ENCODE results near the gene CLIP3. TPM values are rescaled to one million over a fixed set of nuclear protein-coding genes. Genes with fewer than 3 reads are reported as not detected.
A peak's percentile ranks its signal among the peaks of the same experiment; 100 is the strongest.
"Not testable (repeated sequence)": the region's sequence is repeated elsewhere in the genome, so short reads cannot be mapped to it uniquely, and the experiment has no call there.

CLIP3 gene
- total RNA-seq, 2 experiments from 2014 or later = 1.4 to 2.2 TPM

DNA sequence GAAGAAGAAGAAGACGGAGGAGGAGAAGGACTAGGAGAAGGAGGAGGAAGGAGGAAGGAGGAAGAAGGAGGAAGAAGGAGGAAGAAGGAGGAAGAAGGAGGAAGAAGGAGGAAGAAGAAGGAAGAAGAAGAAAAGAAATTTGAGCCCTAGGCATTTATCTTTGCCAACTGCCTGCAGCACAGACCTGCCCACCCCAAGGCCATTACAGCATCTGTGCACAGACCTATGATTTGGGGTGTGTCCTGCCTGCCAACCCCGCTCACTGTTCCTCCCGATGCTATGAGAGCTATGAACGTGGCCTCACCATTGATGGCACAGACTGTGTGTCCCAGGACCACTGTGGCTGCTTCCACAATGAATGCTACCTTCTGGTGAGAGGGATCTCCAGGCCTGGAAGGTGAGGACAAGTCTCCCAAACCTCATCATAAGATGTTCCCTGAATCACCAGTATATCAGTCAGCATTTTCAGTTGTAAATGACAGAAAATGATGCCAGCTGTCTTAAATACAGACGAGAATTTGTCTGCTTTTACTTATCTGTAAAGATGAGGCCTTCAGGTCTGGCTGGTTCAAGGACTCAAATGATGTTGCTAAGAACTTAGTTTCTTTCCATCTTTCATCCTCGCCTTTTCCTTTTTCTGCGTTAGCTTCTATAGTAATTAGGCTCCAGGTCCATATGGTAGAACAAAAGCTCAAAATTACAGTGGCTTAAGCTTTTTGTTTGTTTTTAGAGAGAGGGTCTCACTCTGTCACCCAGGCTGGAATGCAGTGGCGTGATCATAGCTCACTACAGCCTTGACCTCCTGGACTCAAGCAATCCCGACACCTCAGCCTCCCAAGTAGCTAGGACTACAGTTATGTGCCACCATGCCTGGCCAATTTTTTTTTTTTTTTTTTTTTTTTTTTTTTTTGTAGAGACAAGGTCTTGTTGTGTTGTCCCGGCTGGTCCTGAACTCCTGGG, 41.6 kb downstream of the CLIP3 start:
- Mint-ChIP-seq H3K4me3 (no peak overlapping the region), H3K27me3 (peaks cover 27% of the 10 kb centered on the region), H3K4me1 (peaks cover 10% of the 10 kb centered on the region), H3K27ac (no peak overlapping the region), H3K9me3 (no peaks in the 10 kb centered on the region), H3K36me3 (peaks cover 2% of the 10 kb centered on the region)
- no peak for DNase-seq
- POLR2A ChIA-PET = interaction anchor here (0.6 kb wide), 1 partner anchor 42 kb away, joined by 3 read pairs; no protein-coding TSS in a partner anchor
- ATAC-seq (ENCODE audit: low read depth) = no peak

DNA sequence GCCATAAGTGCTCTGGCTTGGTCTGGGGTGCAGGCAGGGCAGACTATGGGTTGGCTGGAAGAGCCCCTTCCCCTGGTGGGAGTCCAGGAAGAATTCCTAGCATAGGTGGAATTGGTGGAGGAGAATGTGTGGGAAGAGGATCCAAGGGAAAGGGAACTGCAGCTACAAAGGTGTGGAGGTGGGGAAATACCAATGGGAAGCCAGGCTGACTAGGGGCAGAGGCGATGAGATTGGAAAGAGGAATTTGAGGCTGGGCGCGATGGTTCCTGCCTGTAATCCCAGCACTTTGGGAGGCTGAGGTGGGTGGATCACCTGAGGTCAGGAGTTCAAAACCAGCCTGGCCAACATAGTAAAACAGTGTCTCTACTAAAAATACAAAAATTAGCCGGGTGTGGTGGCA, 42.5 kb downstream of the CLIP3 start:
- Mint-ChIP-seq H3K9me3 (no peaks in the 10 kb centered on the region), H3K36me3 (peaks cover 2% of the 10 kb centered on the region), H3K4me1 (peaks cover 5% of the 10 kb centered on the region), H3K4me3 (no peak overlapping the region), H3K27me3 (peaks cover 35% of the 10 kb centered on the region), H3K27ac (no peak overlapping the region)
- ATAC-seq (ENCODE audit: low read depth) = no peak
- DNase-seq = no peak
- POLR2A ChIA-PET = no interaction called here

DNA sequence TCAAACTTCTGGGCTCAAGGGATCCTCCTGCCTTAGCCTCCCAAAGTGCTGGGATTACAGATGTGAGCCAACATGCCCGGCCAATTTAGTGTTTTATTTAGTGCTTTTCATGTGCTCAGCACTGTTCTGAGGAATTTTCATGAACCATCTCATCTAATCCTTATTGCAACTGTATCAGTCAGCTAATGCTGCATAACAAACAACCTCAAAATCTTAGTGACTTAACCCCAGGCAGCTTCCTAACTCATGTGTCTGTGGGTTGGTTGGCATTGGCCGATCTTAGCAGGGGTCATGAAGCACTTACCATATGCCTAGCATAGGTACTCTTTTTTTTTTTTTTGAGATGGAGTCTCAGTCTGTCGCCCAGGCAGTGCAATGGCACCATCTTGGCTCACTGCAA, 43.8 kb downstream of the CLIP3 start:
- peaks cover 3% of the 10 kb centered on the region for H3K4me1 Mint-ChIP-seq
- H3K27ac Mint-ChIP-seq = no peak overlapping the region
- no peaks in the 10 kb centered on the region for H3K36me3 Mint-ChIP-seq
- POLR2A ChIA-PET = interaction anchor here (0.6 kb wide), 1 partner anchor 30 kb away, joined by 4 read pairs; no protein-coding TSS in a partner anchor
- ATAC-seq (ENCODE audit: low read depth) (no peak), DNase-seq (no peak)
- H3K9me3 Mint-ChIP-seq = no peaks in the 10 kb centered on the region
- H3K27me3 Mint-ChIP-seq = peaks cover 41% of the 10 kb centered on the region
- H3K4me3 Mint-ChIP-seq = no peak overlapping the region

DNA sequence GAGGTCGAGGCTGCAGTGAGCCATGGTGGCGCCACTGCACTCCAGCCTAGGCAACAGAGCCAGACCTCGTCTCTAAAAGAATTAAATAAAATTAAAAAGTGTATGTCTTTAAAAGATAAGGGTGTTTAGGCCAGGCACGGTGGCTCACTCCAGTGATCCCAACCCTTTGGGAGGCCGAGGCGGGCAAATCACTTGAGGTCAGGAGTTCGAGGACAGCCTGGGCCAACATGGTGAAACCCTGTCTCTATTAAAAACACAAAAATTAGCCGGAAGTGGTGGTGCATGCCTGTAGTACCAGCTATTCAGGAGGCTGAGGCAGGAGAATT, 45.1 kb downstream of the CLIP3 start:
- H3K36me3 Mint-ChIP-seq = no peaks in the 10 kb centered on the region
- H3K4me1 Mint-ChIP-seq = peaks cover 3% of the 10 kb centered on the region
- peaks cover 41% of the 10 kb centered on the region for H3K27me3 Mint-ChIP-seq
- no peak for ATAC-seq (ENCODE audit: low read depth)
- no peak for DNase-seq
- POLR2A ChIA-PET = no interaction called here
- H3K27ac Mint-ChIP-seq = no peak overlapping the region
- H3K9me3 Mint-ChIP-seq = no peaks in the 10 kb centered on the region
- no peak overlapping the region for H3K4me3 Mint-ChIP-seq

DNA sequence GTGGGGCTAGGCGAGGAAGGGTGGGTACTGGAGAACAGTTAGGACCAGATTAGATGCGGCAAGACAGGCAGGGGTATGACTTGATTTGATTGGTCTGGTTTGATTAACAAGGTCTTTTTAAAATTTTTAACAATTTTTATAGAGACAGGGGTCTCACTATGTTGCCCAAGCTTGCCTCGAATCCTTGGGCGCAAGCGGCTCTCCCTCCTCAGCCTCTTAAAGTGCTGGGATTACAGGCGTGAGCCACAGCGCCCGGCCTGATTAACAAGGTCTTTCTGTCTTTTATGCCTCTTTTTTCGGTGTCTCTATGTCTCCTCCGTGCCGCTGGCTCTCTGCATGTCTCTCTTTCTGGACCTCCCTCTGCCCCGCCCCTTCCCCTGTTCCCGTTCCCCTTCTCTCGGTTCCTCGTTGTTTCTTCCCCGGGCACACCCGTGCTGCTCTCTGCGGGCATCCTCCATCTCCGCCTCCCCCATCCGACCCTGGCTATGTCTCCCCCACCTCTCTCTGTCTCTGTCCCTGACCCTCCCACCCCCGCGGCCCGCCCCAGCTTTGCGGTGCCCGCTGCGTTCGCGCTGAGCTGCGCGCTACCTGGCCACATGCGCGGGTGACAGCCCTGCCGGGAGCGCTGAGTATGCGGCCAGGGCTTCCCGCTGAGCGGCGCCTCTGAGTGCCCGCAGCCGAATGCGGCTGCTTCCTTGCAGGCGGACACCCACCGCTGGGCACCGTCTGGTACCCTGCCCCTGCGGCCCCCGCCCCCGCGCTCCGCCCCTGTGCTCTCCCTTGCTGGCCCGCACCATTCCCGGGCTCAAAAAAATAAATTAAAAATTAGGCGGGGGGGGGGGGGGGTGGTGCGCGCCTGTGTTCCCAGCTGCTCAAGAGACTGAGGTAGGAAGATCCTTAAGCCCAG, 45.8 kb downstream of the CLIP3 start:
- ATAC-seq (ENCODE audit: low read depth) = peak; percentile 58
- POLR2A ChIA-PET = no interaction called here
- H3K4me3 Mint-ChIP-seq = peak overlapping the region; percentile 78

DNA sequence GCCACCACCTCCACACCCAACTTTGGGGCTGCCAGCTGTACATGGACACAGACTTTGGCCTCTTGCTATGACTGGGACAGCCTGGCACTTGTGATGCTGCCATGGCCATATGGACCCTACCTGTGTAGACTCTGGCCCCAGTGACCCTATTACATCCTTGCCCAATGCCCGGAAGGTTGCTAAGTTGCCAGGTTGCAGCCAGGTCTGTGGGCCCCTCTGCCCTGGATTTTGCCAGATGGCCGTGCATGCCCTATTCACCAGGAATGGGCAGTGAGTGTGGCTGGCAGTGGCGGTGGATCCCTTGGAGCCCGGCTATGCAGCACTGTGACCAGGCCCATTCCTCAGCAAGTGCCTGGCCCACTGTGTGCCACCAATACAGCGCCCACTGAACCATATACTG, 46.6 kb downstream of the CLIP3 start:
- POLR2A ChIA-PET = no interaction called here
- Mint-ChIP-seq H3K36me3 (no peaks in the 10 kb centered on the region), H3K27me3 (peaks cover 45% of the 10 kb centered on the region), H3K4me1 (peaks cover 3% of the 10 kb centered on the region), H3K4me3 (no peak overlapping the region), H3K27ac (no peak overlapping the region), H3K9me3 (no peaks in the 10 kb centered on the region)
- no peak for DNase-seq
- ATAC-seq (ENCODE audit: low read depth) = no peak

More for the DNA sequence above, 45.8 kb downstream of the CLIP3 start:
- Mint-ChIP-seq H3K27me3 (peaks cover 45% of the 10 kb centered on the region), H3K9me3 (no peaks in the 10 kb centered on the region), H3K36me3 (no peaks in the 10 kb centered on the region), H3K27ac (no peak overlapping the region), H3K4me1 (peaks cover 3% of the 10 kb centered on the region)
- DNase-seq = no peak

DNA sequence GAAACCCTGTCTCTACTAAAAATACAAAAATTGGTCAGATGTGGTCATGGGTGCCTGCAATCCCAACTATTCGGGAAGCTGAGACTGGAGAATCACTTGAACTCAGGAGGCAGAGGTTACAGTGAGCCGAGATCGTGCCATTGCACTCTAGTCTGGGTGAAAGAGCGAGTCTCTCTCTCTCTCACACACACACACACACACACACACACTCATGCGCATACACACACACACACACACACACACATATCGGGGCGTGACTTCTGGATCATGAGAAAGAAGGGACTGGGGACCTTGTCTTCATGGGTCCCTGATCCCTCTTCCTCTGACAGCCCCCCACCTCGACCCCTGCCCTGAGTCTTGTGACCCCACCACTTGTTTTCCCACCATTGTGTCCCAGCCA, 49.5 kb downstream of the CLIP3 start:
- Mint-ChIP-seq H3K4me3 (no peak overlapping the region), H3K27ac (no peak overlapping the region), H3K27me3 (peaks cover 35% of the 10 kb centered on the region), H3K4me1 (peaks cover 3% of the 10 kb centered on the region), H3K9me3 (no peaks in the 10 kb centered on the region), H3K36me3 (no peaks in the 10 kb centered on the region)
- ATAC-seq (ENCODE audit: low read depth) (no peak), DNase-seq (no peak)
- POLR2A ChIA-PET = no interaction called here

DNA sequence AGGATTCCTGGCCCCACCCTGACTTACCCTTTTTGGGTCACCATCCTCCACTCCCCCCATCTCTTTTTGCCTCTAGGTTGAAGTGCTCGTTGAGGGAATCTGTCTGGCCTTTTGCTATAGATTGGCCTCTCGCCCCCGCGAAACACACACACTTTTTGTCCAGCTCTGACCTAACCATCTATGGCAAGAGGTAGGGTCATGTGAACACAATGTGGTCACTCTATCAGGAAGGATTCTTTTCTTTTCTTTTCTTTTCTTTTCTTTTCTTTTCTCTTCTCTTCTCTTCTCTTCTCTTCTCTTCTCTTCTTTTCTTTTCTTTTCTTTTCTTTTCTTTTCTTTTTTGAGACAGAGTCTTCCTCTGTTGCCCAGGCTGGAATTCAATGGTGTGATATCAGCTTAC, 51.7 kb downstream of the CLIP3 start:
- H3K36me3 Mint-ChIP-seq, H3K27ac Mint-ChIP-seq, POLR2A ChIA-PET: not testable (repeated sequence)

DNA sequence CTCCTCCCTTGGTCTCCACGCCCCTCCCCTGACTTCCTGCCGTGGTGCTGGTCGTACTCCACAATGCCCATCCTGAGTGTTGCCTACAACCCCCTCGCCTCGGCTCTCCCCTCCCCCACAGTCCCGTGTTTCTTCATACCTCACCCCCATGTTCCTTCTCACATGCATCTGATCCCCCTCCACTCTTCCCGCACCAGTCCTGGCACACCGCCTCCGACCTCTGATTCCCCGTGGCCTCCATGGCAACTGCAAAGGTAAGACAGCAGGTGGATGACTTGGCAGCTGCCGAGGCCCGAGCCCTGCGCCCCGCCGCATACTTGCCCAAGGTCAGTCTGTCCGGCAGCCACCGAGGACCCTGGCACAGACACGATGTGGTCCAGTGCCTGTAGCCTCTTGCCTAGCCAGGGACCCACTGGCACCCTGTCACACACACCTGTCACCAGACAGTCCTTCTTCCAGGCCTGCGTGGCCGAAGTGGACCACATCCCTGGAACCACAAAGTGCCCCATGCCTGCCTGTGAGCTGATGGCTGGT, 53.8 kb downstream of the CLIP3 start:
- Mint-ChIP-seq H3K9me3 (no peaks in the 10 kb centered on the region), H3K27ac (no peak overlapping the region)
- POLR2A ChIA-PET = no interaction called here

More for the DNA sequence above, 51.7 kb downstream of the CLIP3 start:
- DNase-seq; H3K9me3 Mint-ChIP-seq; H3K4me3 Mint-ChIP-seq; ATAC-seq (ENCODE audit: low read depth); H3K4me1 Mint-ChIP-seq: not testable (repeated sequence)
- H3K27me3 Mint-ChIP-seq = peaks cover 18% of the 10 kb centered on the region

DNA sequence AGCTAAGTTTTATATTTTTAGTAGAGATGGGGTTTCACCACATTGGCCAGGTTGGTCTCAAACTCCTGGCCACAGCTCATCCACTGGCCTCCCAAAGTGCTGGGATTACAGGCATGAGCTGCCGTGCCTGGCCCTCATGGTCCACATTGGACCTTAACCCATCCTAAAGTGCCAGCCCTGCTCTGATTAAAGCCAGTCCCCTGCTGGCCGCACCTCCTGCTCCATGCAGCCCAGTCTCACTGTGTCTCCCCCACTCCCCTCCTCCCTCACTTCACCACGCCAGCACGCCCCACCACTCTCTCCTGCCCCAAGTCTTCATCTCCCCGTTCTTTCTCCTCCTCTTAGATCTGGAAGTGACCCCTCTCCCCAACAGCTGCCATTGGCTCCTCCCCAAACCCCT, 54.4 kb downstream of the CLIP3 start:
- Mint-ChIP-seq H3K27ac (no peak overlapping the region), H3K4me3 (no peak overlapping the region)
- POLR2A ChIA-PET = no interaction called here

More for the DNA sequence above, 53.8 kb downstream of the CLIP3 start:
- DNase-seq = no peak
- Mint-ChIP-seq H3K4me1 (no peaks in the 10 kb centered on the region), H3K27me3 (peaks cover 4% of the 10 kb centered on the region), H3K4me3 (no peak overlapping the region), H3K36me3 (no peaks in the 10 kb centered on the region)
- ATAC-seq (ENCODE audit: low read depth) = no peak

DNA sequence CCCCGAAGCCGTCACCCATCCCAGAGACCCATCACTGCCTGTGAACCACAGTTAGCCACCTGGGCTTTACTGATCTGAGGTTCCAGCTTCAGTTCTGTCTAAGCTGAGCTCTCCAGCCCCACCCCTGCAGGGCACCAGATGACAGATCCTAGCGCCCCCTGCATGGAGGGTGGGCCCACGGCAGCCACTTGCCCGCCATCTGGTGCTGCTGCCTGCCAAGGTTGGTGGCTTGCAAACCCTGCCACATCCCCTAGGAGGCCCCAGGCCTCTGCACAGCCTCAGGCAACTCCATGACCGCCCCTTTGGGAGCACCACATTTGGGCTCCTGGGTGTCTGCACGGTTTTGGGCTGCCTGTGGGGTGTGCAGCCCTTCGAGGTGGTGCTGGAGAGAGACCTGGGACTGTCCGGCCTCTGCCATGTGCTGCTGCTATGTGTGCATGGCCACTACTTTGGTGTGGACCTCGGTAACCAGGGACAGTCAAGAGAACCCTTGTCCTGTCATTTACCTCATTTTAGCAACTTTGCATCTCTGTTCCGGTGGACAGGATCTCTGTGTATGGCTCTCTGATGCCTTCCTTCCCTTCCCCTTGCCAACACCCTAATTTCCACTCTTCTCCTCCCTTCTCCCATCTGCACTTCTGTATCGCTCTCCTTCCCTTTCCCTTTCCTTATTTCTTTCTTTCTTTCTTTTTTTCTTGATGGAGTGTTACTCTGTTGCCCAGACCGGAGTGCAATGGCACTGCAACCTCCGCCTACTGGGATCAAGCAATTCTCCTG, 55.0 kb downstream of the CLIP3 start:
- H3K27ac Mint-ChIP-seq = no peak overlapping the region

More for the DNA sequence above, 54.4 kb downstream of the CLIP3 start:
- DNase-seq (no peak), ATAC-seq (ENCODE audit: low read depth) (no peak)
- Mint-ChIP-seq H3K27me3 (peaks cover 6% of the 10 kb centered on the region), H3K9me3 (no peaks in the 10 kb centered on the region), H3K4me1 (no peaks in the 10 kb centered on the region), H3K36me3 (no peaks in the 10 kb centered on the region)

DNA sequence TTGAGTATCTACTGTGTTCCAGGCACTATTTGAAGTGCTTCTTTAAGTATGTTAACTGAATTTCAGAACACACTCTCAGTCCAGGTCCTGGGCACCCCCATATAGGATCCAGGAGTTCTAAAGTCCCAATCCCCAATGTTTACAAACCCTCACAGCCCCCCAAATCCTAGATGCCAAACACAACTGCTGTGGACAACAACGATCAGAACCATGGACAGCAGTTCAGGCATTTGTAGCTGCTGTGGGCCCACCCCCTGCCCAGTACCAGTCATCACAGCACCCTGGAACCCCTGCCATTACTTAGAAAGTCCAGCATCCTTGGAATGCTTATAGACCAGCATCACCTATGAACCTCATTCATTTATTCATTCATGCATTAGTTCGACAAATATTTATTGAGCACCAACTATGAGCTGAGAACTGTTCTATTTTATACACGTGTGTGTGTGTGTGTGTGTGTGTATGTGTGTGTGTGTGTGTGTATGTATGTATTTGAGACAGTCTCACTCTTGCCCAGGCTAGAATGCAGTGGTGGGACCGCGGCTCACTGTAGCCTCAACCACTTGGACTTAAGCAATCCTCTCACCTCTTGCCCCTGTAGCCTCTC, 57.0 kb downstream of the CLIP3 start:
- H3K4me3 Mint-ChIP-seq = no peak overlapping the region
- no peaks in the 10 kb centered on the region for H3K36me3 Mint-ChIP-seq
- ATAC-seq (ENCODE audit: low read depth) = peak; percentile 50
- peaks cover 10% of the 10 kb centered on the region for H3K27me3 Mint-ChIP-seq
- H3K4me1 Mint-ChIP-seq = no peaks in the 10 kb centered on the region
- no peak for DNase-seq
- POLR2A ChIA-PET = interaction anchor here (0.5 kb wide), 1 partner anchor 123 kb away, joined by 3 read pairs; no protein-coding TSS in a partner anchor
- H3K27ac Mint-ChIP-seq = no peak overlapping the region
- H3K9me3 Mint-ChIP-seq = no peaks in the 10 kb centered on the region

More for the DNA sequence above, 55.0 kb downstream of the CLIP3 start:
- Mint-ChIP-seq H3K36me3 (no peaks in the 10 kb centered on the region), H3K4me3 (no peak overlapping the region), H3K27me3 (peaks cover 6% of the 10 kb centered on the region), H3K4me1 (no peaks in the 10 kb centered on the region), H3K9me3 (no peaks in the 10 kb centered on the region)
- ATAC-seq (ENCODE audit: low read depth) = peak; percentile 71
- POLR2A ChIA-PET = no interaction called here
- no peak for DNase-seq

All from activated naive CD8-positive, alpha-beta T cell treated with anti-CD3 and anti-CD28 coated beads, Interleukin-2, amount 10 ng/mL, durations not matched to agents 7 days and 5 days (primary cell).